Tibial artery (tissue), 4 donors: Measurements from ENCODE around the gene NCR1.
"Not testable (repeated sequence)": the region's sequence is repeated elsewhere in the genome, so short reads cannot be mapped to it uniquely, and the experiment has no call there.

ENCODE experiments used
- DNase-seq, 2 donors: peaks; one replicate each; pipeline ENCODE4 v3.0.0-alpha.2; 2019
- H3K27ac ChIP-seq, 2 donors: fragments of 200-600 bp; sonication (generic) in 1 of 2; 1 replicate in 1 of 2; 2 replicates in 1 of 2; pipeline ENCODE4 v1.5.1; 2018 to 2019; ENCODE audit warnings: mild to moderate bottlenecking in 1 of 2
- H3K27me3 ChIP-seq, 2 donors: fragments of 200-600 bp; sonication (generic) in 1 of 2; one replicate each; pipeline versions ENCODE4 v1.5.1 to v1.6.0; 2016 to 2019
- H3K36me3 ChIP-seq, 3 donors: fragments of 200-600 bp; sonication (generic) in 2 of 3; one replicate each; pipeline ENCODE4 v1.5.1; 2016 to 2019; ENCODE audit warnings: mild to moderate bottlenecking in 2 of 3
- H3K4me1 ChIP-seq, 4 donors: fragments of 200-600 bp; sonication (generic) in 2 of 4; 1 replicate in 3 of 4; 2 replicates in 1 of 4; pipeline ENCODE4 v1.5.1; 2016 to 2019
- H3K4me3 ChIP-seq, 2 donors: fragments of 200-600 bp; sonication (generic) in 1 of 2; 1 replicate in 1 of 2; 2 replicates in 1 of 2; pipeline ENCODE4 v1.5.1; 2018 to 2019; ENCODE audit warnings: mild to moderate bottlenecking in 2 of 2
- H3K9me3 ChIP-seq, 3 donors: fragments of 200-600 bp; sonication (generic) in 1 of 3; one replicate each; pipeline ENCODE4 v1.5.1; 2016 to 2019
- CTCF ChIP-seq, 2 experiments: fragments of 200-600 bp in 1 of 2; fragments of 450-650 bp in 1 of 2; IDR thresholded peaks; one replicate each; pipeline ENCODE4 v1.5.1; 2017 to 2019; ENCODE audit warnings: antibody characterized with exemption in 2 of 2, mild to moderate bottlenecking in 1 of 2, moderate library complexity in 1 of 2
- intact Hi-C: fragments of 100-400 bp; cut with DNase I; formaldehyde crosslinking; loops from one replicate; pipeline ENCODE4 v1.15.0; 2023; ENCODE audit warnings: low total_unique reads

The NCR1 gene

DNA sequence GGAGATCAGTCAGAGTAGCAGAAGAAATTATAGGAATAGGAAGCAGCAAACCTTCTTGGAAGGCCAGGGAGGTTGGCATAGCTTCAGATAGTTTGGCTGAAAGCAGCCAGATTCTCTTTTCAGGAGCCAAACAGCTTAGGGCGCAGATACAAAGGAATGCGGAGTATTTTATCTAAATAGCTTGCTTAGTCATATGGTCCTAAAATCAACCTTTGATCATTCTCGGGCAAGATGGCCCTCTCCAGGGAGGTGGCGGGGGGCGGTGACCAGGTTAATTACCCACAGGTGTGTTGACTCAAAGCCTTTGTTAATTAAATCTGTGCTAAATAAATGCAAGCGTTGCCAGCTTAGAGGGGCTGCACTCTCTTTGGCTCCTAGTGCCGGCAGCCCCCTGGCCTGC, 12.5 kb upstream of the NCR1 start:
- H3K27ac ChIP-seq = no peak overlapping the region
- H3K36me3 ChIP-seq = no peaks in the 10 kb centered on the region
- TF ChIP-seq CTCF (IDR thresholded peaks at IDR 0.05) = no peak
- H3K4me3 ChIP-seq = no peak overlapping the region
- no peaks in the 10 kb centered on the region for H3K9me3 ChIP-seq
- intact Hi-C loops = no loop called here
- no peak for DNase-seq
- no peaks in the 10 kb centered on the region for H3K27me3 ChIP-seq
- H3K4me1 ChIP-seq = no peaks in the 10 kb centered on the region

GRCh38 chr19:54894106-54894505, 11.8 kb upstream of the NCR1 start:
- intact Hi-C loops, H3K27ac ChIP-seq, H3K4me1 ChIP-seq, DNase-seq, H3K9me3 ChIP-seq, H3K36me3 ChIP-seq, H3K4me3 ChIP-seq, H3K27me3 ChIP-seq: not testable (repeated sequence)

- H3K4me3 ChIP-seq = no peak overlapping the region
- no peak overlapping the region for H3K27ac ChIP-seq
- intact Hi-C loops = no loop called here
- H3K4me1 ChIP-seq = no peaks in the 10 kb centered on the region
- H3K36me3 ChIP-seq = no peaks in the 10 kb centered on the region
- H3K27me3 ChIP-seq = no peaks in the 10 kb centered on the region
- no peaks in the 10 kb centered on the region for H3K9me3 ChIP-seq
- TF ChIP-seq CTCF (IDR thresholded peaks at IDR 0.05) = no peak
- no peak for DNase-seq
These were observed 9.9 kb upstream of the NCR1 start for GRCh38 chr19:54896036-54896435.

DNA sequence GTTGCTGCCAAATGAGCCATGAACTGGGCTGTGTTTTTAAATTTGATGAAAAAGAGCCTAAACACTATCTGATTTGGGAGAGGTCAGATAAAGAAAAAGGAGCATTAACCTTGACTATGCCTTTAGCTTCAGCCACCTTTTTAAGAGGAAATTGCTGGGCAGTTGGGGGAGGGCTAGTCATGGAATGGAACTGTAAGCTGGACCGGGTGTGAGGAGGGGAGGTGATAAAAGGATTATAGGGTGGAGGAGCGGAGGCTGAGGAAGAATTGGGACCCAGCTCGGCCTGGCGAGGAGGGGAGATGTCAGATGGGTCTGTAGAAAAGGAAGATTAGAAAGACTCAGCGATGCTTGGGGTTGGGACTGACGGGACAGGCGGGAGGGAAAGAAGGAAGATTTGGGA, 7.3 kb upstream of the NCR1 start:
- H3K36me3 ChIP-seq, H3K27me3 ChIP-seq, H3K27ac ChIP-seq, H3K4me3 ChIP-seq, H3K9me3 ChIP-seq, intact Hi-C loops, H3K4me1 ChIP-seq: not testable (repeated sequence)
- peak in 1 of 2 donors; percentile 47 for DNase-seq

DNA sequence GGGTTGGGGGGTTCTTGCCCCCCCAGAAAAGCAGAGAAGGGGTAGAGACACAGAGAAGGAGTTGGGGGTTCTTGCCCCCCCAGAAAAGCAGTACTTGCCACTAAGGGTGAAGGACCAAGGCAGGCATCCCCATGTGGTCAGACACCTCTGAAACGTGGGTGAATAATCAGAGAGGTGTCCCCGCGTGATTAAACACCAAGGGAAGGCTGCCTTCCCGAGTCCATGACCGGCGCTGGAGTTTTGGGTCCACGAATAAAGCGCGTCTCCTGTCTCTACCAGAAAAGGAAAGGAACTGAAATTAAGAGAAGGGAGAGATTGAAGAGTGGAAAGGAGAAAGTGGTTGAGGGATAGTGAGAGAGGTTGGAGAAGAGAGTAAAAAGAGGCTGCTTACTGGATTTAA, 6.3 kb upstream of the NCR1 start:
- H3K9me3 ChIP-seq, H3K4me1 ChIP-seq, H3K27me3 ChIP-seq, H3K4me3 ChIP-seq, intact Hi-C loops, H3K27ac ChIP-seq, H3K36me3 ChIP-seq: not testable (repeated sequence)
- peak in 1 of 2 donors; percentile 24 for DNase-seq

DNA sequence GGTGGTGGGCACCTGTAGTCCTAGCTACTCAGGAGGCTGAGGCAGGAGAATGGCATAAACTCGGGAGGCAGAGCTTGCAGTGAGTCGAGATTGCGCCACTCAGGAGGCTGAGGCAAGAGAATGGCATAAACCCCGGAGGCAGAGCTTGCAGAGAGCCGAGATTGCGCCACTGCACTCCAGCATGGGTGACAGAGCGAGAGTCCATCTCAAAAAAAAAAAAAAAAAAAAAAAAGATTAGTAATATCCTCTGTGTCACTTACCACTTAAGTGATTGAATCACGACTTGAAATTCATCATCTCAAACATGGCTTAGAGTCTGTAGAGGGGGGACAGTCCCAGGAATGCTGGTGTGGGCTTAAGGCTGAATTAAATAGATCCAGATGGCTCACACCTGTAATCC, 4.8 kb upstream of the NCR1 start:
- H3K27me3 ChIP-seq, intact Hi-C loops: not testable (repeated sequence)
- peak in 1 of 2 donors; percentile 44 for DNase-seq

GRCh38 chr19:54902061-54902460, 3.9 kb upstream of the NCR1 start:
- peak in 1 of 2 donors; percentile 6 for DNase-seq
- Histone ChIP-seq H3K36me3 (no peaks in the 10 kb centered on the region), H3K27ac (no peak overlapping the region), H3K9me3 (no peaks in the 10 kb centered on the region), H3K4me3 (no peak overlapping the region), H3K4me1 (no peaks in the 10 kb centered on the region), H3K27me3 (no peaks in the 10 kb centered on the region)
- intact Hi-C loops = no loop called here
- TF ChIP-seq CTCF (IDR thresholded peaks at IDR 0.05) = no peak

More for the DNA sequence above, 4.8 kb upstream of the NCR1 start:
- H3K4me3 ChIP-seq, H3K9me3 ChIP-seq, H3K27ac ChIP-seq, H3K36me3 ChIP-seq, H3K4me1 ChIP-seq: not testable (repeated sequence)

DNA sequence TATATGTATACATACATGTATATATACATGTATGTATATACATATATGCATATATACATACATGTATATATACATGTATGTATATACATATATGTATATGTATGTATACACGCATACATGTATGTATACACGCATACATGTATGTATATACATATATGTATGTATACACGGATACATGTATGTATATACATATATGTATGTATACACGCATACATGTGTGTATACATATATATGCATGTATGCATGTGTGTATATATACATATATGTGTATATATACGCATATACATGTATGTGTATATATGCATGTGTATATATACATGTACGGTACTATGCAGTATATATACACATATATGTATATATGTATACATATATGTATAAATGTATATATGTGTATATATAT, 2.6 kb upstream of the NCR1 start:
- intact Hi-C loops = no loop called here
- Histone ChIP-seq H3K27me3 (no peaks in the 10 kb centered on the region), H3K4me1 (no peaks in the 10 kb centered on the region), H3K27ac (no peak overlapping the region), H3K9me3 (no peaks in the 10 kb centered on the region), H3K36me3 (no peaks in the 10 kb centered on the region), H3K4me3 (no peak overlapping the region)
- no peak for TF ChIP-seq CTCF (IDR thresholded peaks at IDR 0.05)
- DNase-seq = no peak

- H3K4me1 ChIP-seq, H3K36me3 ChIP-seq, DNase-seq, H3K27ac ChIP-seq, H3K27me3 ChIP-seq, H3K4me3 ChIP-seq, intact Hi-C loops, H3K9me3 ChIP-seq: not testable (repeated sequence)
These were observed 1.7 kb upstream of the NCR1 start for GRCh38 chr19:54904261-54904660.
